Stimulated activated naive CD8-positive, alpha-beta T cell treated with anti-CD3 and anti-CD28 coated beads, Interleukin-15, Interleukin-2, amounts not matched to agents 100 ng/mL and 50 ng/mL, for 24 hours (primary cell): ENCODE results near the gene TMED3.

ENCODE experiments used
- H3K27ac Mint-ChIP-seq: one replicate; pipeline ENCODE4 v1.8.0; 2021; ENCODE audit warnings: mild to moderate bottlenecking, mixed read lengths
- H3K27me3 Mint-ChIP-seq: one replicate; pipeline ENCODE4 v1.8.0; 2021; ENCODE audit warnings: mixed read lengths
- H3K36me3 Mint-ChIP-seq: one replicate; pipeline ENCODE4 v1.8.0; 2021; ENCODE audit warnings: low read depth, mixed read lengths
- H3K4me1 Mint-ChIP-seq: one replicate; pipeline ENCODE4 v1.8.0; 2021; ENCODE audit warnings: low read depth, mixed read lengths
- H3K4me3 Mint-ChIP-seq: one replicate; pipeline ENCODE4 v1.8.0; 2021; ENCODE audit warnings: mild to moderate bottlenecking, mixed read lengths
- H3K9me3 Mint-ChIP-seq: one replicate; pipeline ENCODE4 v1.8.0; 2021; ENCODE audit warnings: mixed read lengths

The TMED3 gene

GRCh38 chr15:79310985-79311900 lies at the start of gene TMED3:
Gene TMED3, plus strand, starts transcription at chr15:79311112. Its CDS starts 138 bp downstream, at chr15:79311250.
- H3K4me1 Mint-ChIP-seq, result peaks cover 57% of the 10 kb centered on the region
- peak within 1 kb of the TSS; percentile 93 for H3K4me3 Mint-ChIP-seq
- peaks cover 41% of the 10 kb centered on the region for H3K36me3 Mint-ChIP-seq
- H3K27ac Mint-ChIP-seq, result peak within 1 kb of the TSS; percentile 87
- H3K27me3 Mint-ChIP-seq, result peaks cover 15% of the 10 kb centered on the region
- H3K9me3 Mint-ChIP-seq, result no peaks in the 10 kb centered on the region

- H3K27ac Mint-ChIP-seq, result no peak overlapping the region
- peaks cover 20% of the 10 kb centered on the region for H3K27me3 Mint-ChIP-seq
- no peak overlapping the region for H3K4me3 Mint-ChIP-seq
- no peaks in the 10 kb centered on the region for H3K4me1 Mint-ChIP-seq
- H3K36me3 Mint-ChIP-seq, result no peaks in the 10 kb centered on the region
- H3K9me3 Mint-ChIP-seq, result no peaks in the 10 kb centered on the region
Measured at GRCh38 chr15:79261836-79262235, 49.1 kb upstream of the TMED3 start.

- peaks cover 32% of the 10 kb centered on the region for H3K27me3 Mint-ChIP-seq
- no peaks in the 10 kb centered on the region for H3K36me3 Mint-ChIP-seq
- no peaks in the 10 kb centered on the region for H3K9me3 Mint-ChIP-seq
- H3K4me3 Mint-ChIP-seq, result no peak overlapping the region
- H3K4me1 Mint-ChIP-seq, result no peaks in the 10 kb centered on the region
- no peak overlapping the region for H3K27ac Mint-ChIP-seq
Measured at GRCh38 chr15:79265167-79265566, 45.7 kb upstream of the TMED3 start.

- Mint-ChIP-seq H3K27ac (no peak overlapping the region), H3K4me1 (no peaks in the 10 kb centered on the region), H3K36me3 (no peaks in the 10 kb centered on the region), H3K4me3 (no peak overlapping the region), H3K27me3 (peaks cover 31% of the 10 kb centered on the region), H3K9me3 (no peaks in the 10 kb centered on the region)
Measured at GRCh38 chr15:79265987-79266579, 44.8 kb upstream of the TMED3 start.

GRCh38 chr15:79282371-79283251 lies 28.3 kb upstream of the TMED3 start, which contains the start of gene ANKRD34C:
Gene ANKRD34C, plus strand, starts transcription at chr15:79282722. Its CDS starts 10,563 bp downstream, at chr15:79293285.
- no peaks in the 10 kb centered on the region for H3K4me1 Mint-ChIP-seq
- no peak within 1 kb of the TSS for H3K4me3 Mint-ChIP-seq
- H3K27ac Mint-ChIP-seq, result no peak within 1 kb of the TSS
- no peaks in the 10 kb centered on the region for H3K36me3 Mint-ChIP-seq
- H3K9me3 Mint-ChIP-seq, result no peaks in the 10 kb centered on the region
- peaks cover 76% of the 10 kb centered on the region for H3K27me3 Mint-ChIP-seq

- H3K9me3 Mint-ChIP-seq, result no peaks in the 10 kb centered on the region
- H3K27ac Mint-ChIP-seq, result no peak overlapping the region
- no peaks in the 10 kb centered on the region for H3K36me3 Mint-ChIP-seq
- H3K4me3 Mint-ChIP-seq, result no peak overlapping the region
- no peaks in the 10 kb centered on the region for H3K4me1 Mint-ChIP-seq
- H3K27me3 Mint-ChIP-seq, result peaks cover 84% of the 10 kb centered on the region
Measured at GRCh38 chr15:79283252-79284048, 27.5 kb upstream of the TMED3 start.

GRCh38 chr15:79290642-79291275 lies 20.2 kb upstream of the TMED3 start:
- no peak overlapping the region for H3K4me3 Mint-ChIP-seq
- H3K36me3 Mint-ChIP-seq, result no peaks in the 10 kb centered on the region
- peak overlapping the region; percentile 38 for H3K27ac Mint-ChIP-seq
- peaks cover 33% of the 10 kb centered on the region for H3K27me3 Mint-ChIP-seq
- H3K4me1 Mint-ChIP-seq, result peaks cover 9% of the 10 kb centered on the region
- H3K9me3 Mint-ChIP-seq, result no peaks in the 10 kb centered on the region

- Mint-ChIP-seq H3K4me3 (no peak overlapping the region), H3K27me3 (peaks cover 31% of the 10 kb centered on the region), H3K27ac (no peak overlapping the region), H3K9me3 (no peaks in the 10 kb centered on the region), H3K4me1 (peaks cover 9% of the 10 kb centered on the region), H3K36me3 (no peaks in the 10 kb centered on the region)
Measured at GRCh38 chr15:79292011-79292410, 18.9 kb upstream of the TMED3 start.

GRCh38 chr15:79294075-79294474 lies 16.8 kb upstream of the TMED3 start:
- no peaks in the 10 kb centered on the region for H3K9me3 Mint-ChIP-seq
- H3K36me3 Mint-ChIP-seq, result no peaks in the 10 kb centered on the region
- no peak overlapping the region for H3K4me3 Mint-ChIP-seq
- no peak overlapping the region for H3K27ac Mint-ChIP-seq
- H3K4me1 Mint-ChIP-seq, result peaks cover 9% of the 10 kb centered on the region
- peaks cover 30% of the 10 kb centered on the region for H3K27me3 Mint-ChIP-seq

GRCh38 chr15:79296583-79296982 lies 14.3 kb upstream of the TMED3 start:
- Mint-ChIP-seq H3K4me1 (no peaks in the 10 kb centered on the region), H3K27ac (no peak overlapping the region), H3K36me3 (no peaks in the 10 kb centered on the region), H3K4me3 (no peak overlapping the region), H3K9me3 (no peaks in the 10 kb centered on the region), H3K27me3 (peaks cover 43% of the 10 kb centered on the region)

- Mint-ChIP-seq H3K4me3 (no peak overlapping the region), H3K36me3 (no peaks in the 10 kb centered on the region), H3K27me3 (peaks cover 54% of the 10 kb centered on the region), H3K4me1 (no peaks in the 10 kb centered on the region), H3K27ac (no peak overlapping the region), H3K9me3 (no peaks in the 10 kb centered on the region)
Measured at GRCh38 chr15:79299126-79299840, 11.6 kb upstream of the TMED3 start.

GRCh38 chr15:79299841-79300235 lies 11.1 kb upstream of the TMED3 start:
- Mint-ChIP-seq H3K4me1 (no peaks in the 10 kb centered on the region), H3K27ac (no peak overlapping the region)

GRCh38 chr15:79307251-79307650 lies 3.7 kb upstream of the TMED3 start:
- peaks cover 6% of the 10 kb centered on the region for H3K36me3 Mint-ChIP-seq
- peaks cover 45% of the 10 kb centered on the region for H3K4me1 Mint-ChIP-seq
- H3K27ac Mint-ChIP-seq, result peak overlapping the region; percentile 64
- H3K27me3 Mint-ChIP-seq, result peaks cover 38% of the 10 kb centered on the region
- peak overlapping the region; percentile 30 for H3K4me3 Mint-ChIP-seq
- no peaks in the 10 kb centered on the region for H3K9me3 Mint-ChIP-seq

More at GRCh38 chr15:79299841-79300235, 11.1 kb upstream of the TMED3 start:
- H3K36me3 Mint-ChIP-seq, result no peaks in the 10 kb centered on the region
- H3K27me3 Mint-ChIP-seq, result peaks cover 59% of the 10 kb centered on the region
- H3K9me3 Mint-ChIP-seq, result no peaks in the 10 kb centered on the region
- no peak overlapping the region for H3K4me3 Mint-ChIP-seq
